ENCODE measurements around the gene BRINP3. TPM values are rescaled to one million over a fixed set of nuclear protein-coding genes. Genes with fewer than 3 reads are reported as not detected.

Gene BRINP3
- polyA plus RNA-seq, 1 donor, result 4.6 TPM

- no peak for DNase-seq
Observed at GRCh38 chr1:190452272-190452848, 25.3 kb downstream of the BRINP3 start.

GRCh38 chr1:190444464-190444863 lies 33.2 kb downstream of the BRINP3 start:
- DNase-seq, result no peak

GRCh38 chr1:190439447-190439846 lies 38.2 kb downstream of the BRINP3 start:
- DNase-seq, result no peak

GRCh38 chr1:190436615-190437014 lies 41.0 kb downstream of the BRINP3 start:
- peak; percentile 4 for DNase-seq

- DNase-seq, result no peak
Observed at GRCh38 chr1:190429932-190430331, 47.7 kb downstream of the BRINP3 start.

GRCh38 chr1:190429141-190429540 lies 48.5 kb downstream of the BRINP3 start:
- DNase-seq, result no peak

GRCh38 chr1:190416239-190416638 lies 61.4 kb downstream of the BRINP3 start:
- DNase-seq, result no peak

GRCh38 chr1:190413142-190413541 lies 64.5 kb downstream of the BRINP3 start:
- DNase-seq, result no peak

GRCh38 chr1:190403402-190403801 lies 74.3 kb downstream of the BRINP3 start:
- no peak for DNase-seq

- no peak for DNase-seq
Observed at GRCh38 chr1:190399233-190399632, 78.4 kb downstream of the BRINP3 start.

- DNase-seq, result no peak
Observed at GRCh38 chr1:190391582-190391981, 86.1 kb downstream of the BRINP3 start.

- no peak for DNase-seq
Observed at GRCh38 chr1:190377991-190378390, 99.7 kb downstream of the BRINP3 start.

- no peak for DNase-seq
Observed at GRCh38 chr1:190377294-190377693, 100.4 kb downstream of the BRINP3 start.

- no peak for DNase-seq
Observed at GRCh38 chr1:190376044-190376443, 101.6 kb downstream of the BRINP3 start.

- no peak for DNase-seq
Observed at GRCh38 chr1:190373705-190374336, 103.8 kb downstream of the BRINP3 start.

- DNase-seq, result no peak
Observed at GRCh38 chr1:190367200-190367599, 110.5 kb downstream of the BRINP3 start.

GRCh38 chr1:190365283-190365682 lies 112.4 kb downstream of the BRINP3 start:
- DNase-seq, result no peak

- DNase-seq, result no peak
Observed at GRCh38 chr1:190353538-190354101, 124.0 kb downstream of the BRINP3 start.

- no peak for DNase-seq
Observed at GRCh38 chr1:190344454-190344853, 133.2 kb downstream of the BRINP3 start.

GRCh38 chr1:190338829-190339228 lies 138.8 kb downstream of the BRINP3 start:
- DNase-seq, result no peak

- no peak for DNase-seq
Observed at GRCh38 chr1:190328871-190329270, 148.8 kb downstream of the BRINP3 start.

- DNase-seq, result no peak
Observed at GRCh38 chr1:190328361-190328760, 149.3 kb downstream of the BRINP3 start.

GRCh38 chr1:190327271-190327670 lies 150.4 kb downstream of the BRINP3 start:
- DNase-seq, result no peak

GRCh38 chr1:190323530-190323929 lies 154.1 kb downstream of the BRINP3 start:
- DNase-seq, result no peak

All from hindlimb muscle (tissue), 1 donor.